ENCODE data around the gene EIF2S2.

The EIF2S2 gene

GRCh38 chr20:34042262-34042661 lies 69.8 kb downstream of the EIF2S2 start:
- TF ChIP-seq CTCF (IDR thresholded peaks at IDR 0.05; ENCODE audit: unreplicated experiment in 3 of 3) = no peak
- H3K36me3 Mint-ChIP-seq (ENCODE audit: low read depth) = peaks cover 11% of the 10 kb centered on the region
- H3K27ac Mint-ChIP-seq = peak overlapping the region; percentile 2 to 57 (median 41)
- peaks cover 77% of the 10 kb centered on the region for H3K4me1 Mint-ChIP-seq
- H3K9me3 Mint-ChIP-seq = no peaks in the 10 kb centered on the region
- H3K27me3 Mint-ChIP-seq (ENCODE audit: low read depth) = no peaks in the 10 kb centered on the region
- H3K4me3 Mint-ChIP-seq = no peak overlapping the region

- Mint-ChIP-seq H3K27me3 (ENCODE audit: low read depth) (no peaks in the 10 kb centered on the region), H3K4me1 (peaks cover 84% of the 10 kb centered on the region), H3K27ac (peak overlapping the region; percentile 28 to 56 (median 51)), H3K9me3 (no peaks in the 10 kb centered on the region), H3K36me3 (ENCODE audit: low read depth) (peaks cover 11% of the 10 kb centered on the region), H3K4me3 (no peak overlapping the region)
- no peak for TF ChIP-seq CTCF (IDR thresholded peaks at IDR 0.05; ENCODE audit: unreplicated experiment in 3 of 3)
Observed at GRCh38 chr20:34041226-34041625, 70.8 kb downstream of the EIF2S2 start.

- H3K36me3 Mint-ChIP-seq (ENCODE audit: low read depth) = peaks cover 11% of the 10 kb centered on the region
- no peaks in the 10 kb centered on the region for H3K9me3 Mint-ChIP-seq
- peaks cover 84% of the 10 kb centered on the region for H3K4me1 Mint-ChIP-seq
- peak overlapping the region; percentile 28 to 56 (median 51) for H3K27ac Mint-ChIP-seq
- no peak for TF ChIP-seq CTCF (IDR thresholded peaks at IDR 0.05; ENCODE audit: unreplicated experiment in 3 of 3)
- peak overlapping the region in 1 of 3 experiments; percentile 1 for H3K4me3 Mint-ChIP-seq
- H3K27me3 Mint-ChIP-seq (ENCODE audit: low read depth) = no peaks in the 10 kb centered on the region
Observed at GRCh38 chr20:34040300-34040995, 71.6 kb downstream of the EIF2S2 start.

All from nephron (organoid).